K562 (cell line): ENCODE measurements around the gene CTIF. TPM values are rescaled to one million over a fixed set of nuclear protein-coding genes. Genes with fewer than 3 reads are reported as not detected.

Experiments
- BHLHE40 ChIP-seq: IDR thresholded peaks from 2 replicates; pipeline ENCODE4 v1.6.1; 2011; ENCODE audit warnings: low read length, improper control_type of control experiment
- GTF3C2 ChIP-seq: IDR thresholded peaks from 3 replicates; pipeline ENCODE4 v1.6.1; 2011; ENCODE audit warnings: borderline replicate concordance, mild to moderate bottlenecking, moderate library complexity; ENCODE audit not compliant: insufficient read length; ENCODE audit errors: extremely low read depth
- JUN ChIP-seq, 2 experiments: sonication (generic) in 1 of 2; formaldehyde crosslinking in 1 of 2; IDR thresholded peaks; 2 replicates each; pipeline versions ENCODE4 v1.6.1 to v1.8.0; 2012 to 2022; ENCODE audit warnings: borderline replicate concordance in 2 of 2, mild to moderate bottlenecking in 2 of 2, improper control_type of control experiment in 1 of 2, low read depth in 1 of 2, low read length in 1 of 2, missing genetic modification reagents in 1 of 2
- MAFK ChIP-seq: IDR thresholded peaks from 2 replicates; pipeline ENCODE4 v1.6.1; 2011; ENCODE audit warnings: low read length, improper control_type of control experiment
- MAZ ChIP-seq, 2 experiments: fragments of 450-650 bp in 1 of 2; sonication (generic) in 1 of 2; formaldehyde crosslinking; IDR thresholded peaks in 1 of 2; conservative IDR thresholded peaks in 1 of 2; 2 replicates each; pipeline versions ENCODE4 v1.4.0 to v1.5.0; 2020; ENCODE audit warnings: mild to moderate bottlenecking in 1 of 2, missing genetic modification reagents in 1 of 2
- SMARCA4 ChIP-seq: fragments of 450-650 bp; IDR thresholded peaks from 2 replicates; pipeline ENCODE4 v1.6.1; 2016
- ZBTB26 ChIP-seq: fragments of 450-650 bp; formaldehyde crosslinking; IDR thresholded peaks from 2 replicates; pipeline ENCODE4 v1.4.0; 2022; ENCODE audit warnings: missing genetic modification characterization
- ZNF717 ChIP-seq: fragments of 250-450 bp; sonication (Bioruptor Pico); IDR thresholded peaks from 2 replicates; pipeline ENCODE4 v1.5.0; 2021
- ZNF75A ChIP-seq: fragments of 450-650 bp; formaldehyde crosslinking; IDR thresholded peaks from 2 replicates; pipeline ENCODE4 v1.4.0; 2020; ENCODE audit warnings: mild to moderate bottlenecking
- ZSCAN29 ChIP-seq: fragments of 450-650 bp; IDR thresholded peaks from 2 replicates; pipeline ENCODE4 v1.6.1; 2017
- polyA plus RNA-seq, 8 experiments: library from polyadenylated mRNA; depleted of rRNA in 4 of 8; stranded (reverse) in 5 of 8; unstranded in 3 of 8; fragments of >200 nt; fragmentation: Nextera tagmentation in 2 of 8; fragmentation: Illumina TruSeq in 1 of 8; extraction: Ambion mirVana in 2 of 8; extraction: Trizol in 1 of 8; gene quantifications; 2 replicates each; pipeline versions ENCODE4 v1.2.1 to v1.2.3, GENCODE V29; 2011 to 2014; ENCODE audit warnings: inconsistent platforms in 1 of 8, missing spikeins in 1 of 8
- total RNA-seq, 7 experiments: library from RNA; depleted of rRNA in 6 of 7; stranded (reverse); fragments of >200 nt in 6 of 7; fragmentation: Illumina TruSeq in 2 of 7; extraction: Trizol in 2 of 7; gene quantifications; 2 replicates each; pipeline versions ENCODE4 v1.2.1 to v1.2.3, GENCODE V29; 2011 to 2021; ENCODE audit warnings: low replicate concordance in 1 of 7
- TF ChIP-seq, protein P1 (sequence below): sonication (generic); formaldehyde crosslinking; IDR thresholded peaks from 2 replicates; pipeline ENCODE4 v1.8.0; 2022; ENCODE audit warnings: missing genetic modification reagents, mild to moderate bottlenecking, borderline replicate concordance
- TF ChIP-seq, protein P2 (sequence below): fragments of 250-450 bp; sonication (Bioruptor Pico); IDR thresholded peaks from 2 replicates; pipeline ENCODE4 v1.8.0; 2021; ENCODE audit warnings: moderate library complexity, mild to moderate bottlenecking, inconsistent platforms
- TF ChIP-seq, protein P3 (sequence below): fragments of 250-450 bp; sonication (Bioruptor Pico); IDR thresholded peaks from 2 replicates; pipeline ENCODE4 v1.4.0; 2020; ENCODE audit warnings: borderline replicate concordance

Gene CTIF
- total and polyA plus RNA-seq, 9 of the 15 experiments (the other 6 are each of a cell fraction or from before 2014, with no cell fraction given): 0.17 to 11.5 (median 2.2) TPM

GRCh38 chr18:48828691-48829442 lies 290.0 kb downstream of the CTIF start (continued):
- TF ChIP-seq GTF3C2 (no peak), MAFK (no peak), ZSCAN29 (no peak), ZNF717 (CRISPR knock-in tag) (no peak), ZNF75A (CRISPR knock-in tag) (no peak), BHLHE40 (no peak), MAZ (CRISPR knock-in tag; conservative IDR thresholded peaks at IDR 0.05 in 1 of 2, IDR thresholded peaks at IDR 0.05 in 1 of 2) (peak; percentile 65 to 74), JUN (IDR thresholded peaks at IDR 0.05; ENCODE audit: borderline replicate concordance, low read depth, low read length) (no peak), JUN (CRISPR knock-in tag; IDR thresholded peaks at IDR 0.05; ENCODE audit: borderline replicate concordance) (no peak), SMARCA4 (peak; percentile 81), ZBTB26 (CRISPR knock-in tag) (no peak)
- TF ChIP-seq, protein P1, sequence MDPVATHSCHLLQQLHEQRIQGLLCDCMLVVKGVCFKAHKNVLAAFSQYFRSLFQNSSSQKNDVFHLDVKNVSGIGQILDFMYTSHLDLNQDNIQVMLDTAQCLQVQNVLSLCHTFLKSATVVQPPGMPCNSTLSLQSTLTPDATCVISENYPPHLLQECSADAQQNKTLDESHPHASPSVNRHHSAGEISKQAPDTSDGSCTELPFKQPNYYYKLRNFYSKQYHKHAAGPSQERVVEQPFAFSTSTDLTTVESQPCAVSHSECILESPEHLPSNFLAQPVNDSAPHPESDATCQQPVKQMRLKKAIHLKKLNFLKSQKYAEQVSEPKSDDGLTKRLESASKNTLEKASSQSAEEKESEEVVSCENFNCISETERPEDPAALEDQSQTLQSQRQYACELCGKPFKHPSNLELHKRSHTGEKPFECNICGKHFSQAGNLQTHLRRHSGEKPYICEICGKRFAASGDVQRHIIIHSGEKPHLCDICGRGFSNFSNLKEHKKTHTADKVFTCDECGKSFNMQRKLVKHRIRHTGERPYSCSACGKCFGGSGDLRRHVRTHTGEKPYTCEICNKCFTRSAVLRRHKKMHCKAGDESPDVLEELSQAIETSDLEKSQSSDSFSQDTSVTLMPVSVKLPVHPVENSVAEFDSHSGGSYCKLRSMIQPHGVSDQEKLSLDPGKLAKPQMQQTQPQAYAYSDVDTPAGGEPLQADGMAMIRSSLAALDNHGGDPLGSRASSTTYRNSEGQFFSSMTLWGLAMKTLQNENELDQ: no peak
- TF ChIP-seq, protein P2, sequence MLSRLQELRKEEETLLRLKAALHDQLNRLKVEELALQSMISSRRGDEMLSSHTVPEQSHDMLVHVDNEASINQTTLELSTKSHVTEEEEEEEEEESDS: no peak
- TF ChIP-seq, protein P3, sequence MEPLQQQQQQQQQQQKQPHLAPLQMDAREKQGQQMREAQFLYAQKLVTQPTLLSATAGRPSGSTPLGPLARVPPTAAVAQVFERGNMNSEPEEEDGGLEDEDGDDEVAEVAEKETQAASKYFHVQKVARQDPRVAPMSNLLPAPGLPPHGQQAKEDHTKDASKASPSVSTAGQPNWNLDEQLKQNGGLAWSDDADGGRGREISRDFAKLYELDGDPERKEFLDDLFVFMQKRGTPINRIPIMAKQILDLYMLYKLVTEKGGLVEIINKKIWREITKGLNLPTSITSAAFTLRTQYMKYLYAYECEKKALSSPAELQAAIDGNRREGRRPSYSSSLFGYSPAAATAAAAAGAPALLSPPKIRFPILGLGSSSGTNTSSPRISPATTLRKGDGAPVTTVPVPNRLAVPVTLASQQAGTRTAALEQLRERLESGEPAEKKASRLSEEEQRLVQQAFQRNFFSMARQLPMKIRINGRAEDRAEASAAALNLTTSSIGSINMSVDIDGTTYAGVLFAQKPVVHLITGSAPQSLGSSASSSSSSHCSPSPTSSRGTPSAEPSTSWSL (CRISPR knock-in tag): no peak
